Measurements from ENCODE around the gene MAPK8IP3. TPM values are rescaled to one million over a fixed set of nuclear protein-coding genes. Genes with fewer than 3 reads are reported as not detected.

The MAPK8IP3 gene
- total and polyA plus RNA-seq, 9 of the 15 experiments (the other 6 are each of a cell fraction or from before 2014, with no cell fraction given): 0.17 to 58.7 (median 16.7) TPM

- no peak for TF ChIP-seq MED1 (CRISPR knock-in tag; IDR thresholded peaks at IDR 0.05; ENCODE audit: borderline replicate concordance)
- TF ChIP-seq ETV5 (CRISPR knock-in tag; IDR thresholded peaks at IDR 0.05; ENCODE audit: low read depth): no peak
- no peak for TF ChIP-seq SREBF1 (IDR thresholded peaks at IDR 0.05; ENCODE audit: borderline replicate concordance, low read depth, low read length)
- TF ChIP-seq RAD51 (IDR thresholded peaks at IDR 0.05; ENCODE audit: borderline replicate concordance, low read depth): no peak
- TF ChIP-seq ZNF263 (CRISPR knock-in tag; IDR thresholded peaks at IDR 0.05; ENCODE audit: borderline replicate concordance): peak; percentile 41; the same call in 1 of the 2 replicates
- no peak for TF ChIP-seq SRSF1 (IDR thresholded peaks at IDR 0.05; ENCODE audit: low read depth, low read length)
- TF ChIP-seq SIN3B (IDR thresholded peaks at IDR 0.05; ENCODE audit: low read depth): no peak
- no peak for TF ChIP-seq PRPF4 (IDR thresholded peaks at IDR 0.05; ENCODE audit: insufficient read depth, low read depth, low read length, poor library complexity, severe bottlenecking)
- TF ChIP-seq POU5F1 (IDR thresholded peaks at IDR 0.05; ENCODE audit: borderline replicate concordance, low read depth, low read length, partially characterized antibody): no peak
- peak; percentile 73 for TF ChIP-seq CHD1 (IDR thresholded peaks at IDR 0.05; ENCODE audit: low read length)
- TF ChIP-seq GTF2F1 (IDR thresholded peaks at IDR 0.05; ENCODE audit: low read depth, low read length): no peak
- peak; percentile 12; the same call in 1 of the 2 replicates for TF ChIP-seq HDAC2 (IDR thresholded peaks at IDR 0.05)
- peak; percentile 12; the same call in 1 of the 2 replicates for TF ChIP-seq RNF2 (IDR thresholded peaks at IDR 0.05)
- no peak for TF ChIP-seq EZH2 (IDR thresholded peaks at IDR 0.05; ENCODE audit: borderline replicate concordance, low read depth, low read length)
- TF ChIP-seq MEIS2 (IDR thresholded peaks at IDR 0.05; ENCODE audit: partially characterized antibody): no peak
- no peak for TF ChIP-seq HNRNPK (IDR thresholded peaks at IDR 0.05; ENCODE audit: low read depth, low read length, poor library complexity, severe bottlenecking)
- no peak for TF ChIP-seq ZNF589 (CRISPR knock-in tag; IDR thresholded peaks at IDR 0.05; ENCODE audit: low read depth)
- TF ChIP-seq KLF1 (tag; IDR thresholded peaks at IDR 0.05): no peak
- TF ChIP-seq NRF1 (conservative IDR thresholded peaks at IDR 0.05 in 1 of 2, IDR thresholded peaks at IDR 0.05 in 1 of 2): peak; percentile 71 to 81
- no peak for TF ChIP-seq CREB3 (tag; conservative IDR thresholded peaks at IDR 0.05; ENCODE audit: low read depth)
- TF ChIP-seq NR2F6 (CRISPR knock-in tag; IDR thresholded peaks at IDR 0.05): no peak
- TF ChIP-seq PKNOX1 (IDR thresholded peaks at IDR 0.05): no peak
- TF ChIP-seq NBN (IDR thresholded peaks at IDR 0.05; ENCODE audit: low read depth): no peak
- no peak for TF ChIP-seq DDX20 (tag; IDR thresholded peaks at IDR 0.05; ENCODE audit: low read depth)
- no peak for TF ChIP-seq GTF2A2 (tag; IDR thresholded peaks at IDR 0.05)
- no peak for TF ChIP-seq ZNF75A (CRISPR knock-in tag; IDR thresholded peaks at IDR 0.05)
- TF ChIP-seq ZNF395 (CRISPR knock-in tag; IDR thresholded peaks at IDR 0.05): peak; percentile 48; the same call in 1 of the 2 replicates
These were observed 594 bp downstream of the MAPK8IP3 start (continued) for GRCh38 chr16:1706386-1707192.
